ENCODE measurements around the gene GCC2.

DNA sequence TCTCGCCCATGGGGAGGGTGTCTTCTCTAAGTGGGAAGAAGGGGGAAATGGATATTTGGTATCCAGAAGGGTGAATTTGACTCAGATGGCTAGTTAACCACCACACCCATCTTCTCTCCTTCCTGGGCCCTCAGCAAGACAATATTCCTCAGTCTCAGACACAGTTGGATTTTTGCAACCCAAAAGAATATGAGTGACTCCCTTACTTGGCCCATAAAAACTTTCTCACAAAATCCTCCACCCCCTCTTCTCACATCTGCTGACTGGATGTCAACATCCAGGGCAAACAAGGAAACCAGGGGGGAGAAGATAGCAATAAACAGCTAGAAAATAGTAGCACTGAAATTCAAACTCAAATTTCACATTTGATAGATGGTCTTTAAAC is 35.3 kb upstream of the GCC2 start:
- TF ChIP-seq, protein P1, sequence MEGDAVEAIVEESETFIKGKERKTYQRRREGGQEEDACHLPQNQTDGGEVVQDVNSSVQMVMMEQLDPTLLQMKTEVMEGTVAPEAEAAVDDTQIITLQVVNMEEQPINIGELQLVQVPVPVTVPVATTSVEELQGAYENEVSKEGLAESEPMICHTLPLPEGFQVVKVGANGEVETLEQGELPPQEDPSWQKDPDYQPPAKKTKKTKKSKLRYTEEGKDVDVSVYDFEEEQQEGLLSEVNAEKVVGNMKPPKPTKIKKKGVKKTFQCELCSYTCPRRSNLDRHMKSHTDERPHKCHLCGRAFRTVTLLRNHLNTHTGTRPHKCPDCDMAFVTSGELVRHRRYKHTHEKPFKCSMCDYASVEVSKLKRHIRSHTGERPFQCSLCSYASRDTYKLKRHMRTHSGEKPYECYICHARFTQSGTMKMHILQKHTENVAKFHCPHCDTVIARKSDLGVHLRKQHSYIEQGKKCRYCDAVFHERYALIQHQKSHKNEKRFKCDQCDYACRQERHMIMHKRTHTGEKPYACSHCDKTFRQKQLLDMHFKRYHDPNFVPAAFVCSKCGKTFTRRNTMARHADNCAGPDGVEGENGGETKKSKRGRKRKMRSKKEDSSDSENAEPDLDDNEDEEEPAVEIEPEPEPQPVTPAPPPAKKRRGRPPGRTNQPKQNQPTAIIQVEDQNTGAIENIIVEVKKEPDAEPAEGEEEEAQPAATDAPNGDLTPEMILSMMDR (conservative IDR thresholded peaks at IDR 0.05; ENCODE audit: low read length) = no peak
- TF ChIP-seq EZH2phosphoT487 (IDR thresholded peaks at IDR 0.05; ENCODE audit: borderline replicate concordance) = no peak

Data from Loucy (cell line).